Prostate gland (tissue), 2 donors: ENCODE data around the gene TACC2.

Source experiments
- POLR2A ChIP-seq: fragments of 450-650 bp; IDR thresholded peaks from one replicate; pipeline ENCODE4 v1.6.1; 2016; ENCODE audit warnings: antibody characterized with exemption, mild to moderate bottlenecking
- TF ChIP-seq, protein P1 (sequence below), 4 experiments: fragments of 200-600 bp in 2 of 4; fragments of 450-650 bp in 2 of 4; sonication (generic) in 2 of 4; IDR thresholded peaks; 1 replicate in 3 of 4; 2 replicates in 1 of 4; pipeline ENCODE4 v1.5.1; 2016 to 2019; ENCODE audit warnings: antibody characterized with exemption in 4 of 4, mild to moderate bottlenecking in 2 of 4, moderate library complexity in 2 of 4

DNA sequence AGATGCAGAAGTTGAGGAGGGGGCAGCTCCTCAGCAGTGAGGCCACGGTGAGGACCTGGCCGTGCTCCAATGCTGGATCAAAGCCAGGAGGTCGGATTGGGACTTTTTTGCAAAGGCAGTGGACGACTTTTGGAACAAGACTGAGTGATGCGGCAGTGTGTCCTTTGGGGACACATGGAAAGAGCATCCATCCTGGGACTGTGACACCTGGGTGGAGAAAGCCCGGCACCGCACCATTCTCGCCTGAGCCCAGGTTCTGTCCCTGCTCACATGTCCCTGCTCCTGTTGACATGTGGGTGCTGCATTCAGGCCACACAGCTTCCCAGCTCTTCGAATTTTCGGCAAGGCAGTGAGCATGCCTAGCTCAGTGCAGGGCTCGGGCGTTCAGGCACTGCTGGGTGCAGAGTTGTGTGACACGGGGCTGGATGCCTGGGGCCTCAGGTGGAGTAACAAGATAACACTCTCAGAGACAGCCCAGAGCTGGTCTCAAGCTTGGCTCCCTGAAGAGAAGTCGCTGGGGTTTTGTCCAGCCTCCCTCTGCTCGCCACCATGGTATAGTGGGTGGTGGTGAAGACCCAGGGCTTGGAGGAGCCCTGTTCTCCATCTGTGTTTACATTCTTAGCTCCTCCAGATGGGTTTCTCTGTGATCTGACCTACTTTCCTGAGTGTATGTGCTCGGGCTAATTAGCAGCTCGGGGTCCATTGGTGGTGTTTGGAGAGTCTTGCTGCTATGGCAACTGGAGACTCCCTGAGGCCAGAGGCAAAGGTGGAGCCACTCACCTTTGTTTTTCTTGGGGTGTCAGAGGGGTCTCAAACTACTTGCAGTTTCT is 170.4 kb downstream of the TACC2 start:
- TF ChIP-seq, protein P1, sequence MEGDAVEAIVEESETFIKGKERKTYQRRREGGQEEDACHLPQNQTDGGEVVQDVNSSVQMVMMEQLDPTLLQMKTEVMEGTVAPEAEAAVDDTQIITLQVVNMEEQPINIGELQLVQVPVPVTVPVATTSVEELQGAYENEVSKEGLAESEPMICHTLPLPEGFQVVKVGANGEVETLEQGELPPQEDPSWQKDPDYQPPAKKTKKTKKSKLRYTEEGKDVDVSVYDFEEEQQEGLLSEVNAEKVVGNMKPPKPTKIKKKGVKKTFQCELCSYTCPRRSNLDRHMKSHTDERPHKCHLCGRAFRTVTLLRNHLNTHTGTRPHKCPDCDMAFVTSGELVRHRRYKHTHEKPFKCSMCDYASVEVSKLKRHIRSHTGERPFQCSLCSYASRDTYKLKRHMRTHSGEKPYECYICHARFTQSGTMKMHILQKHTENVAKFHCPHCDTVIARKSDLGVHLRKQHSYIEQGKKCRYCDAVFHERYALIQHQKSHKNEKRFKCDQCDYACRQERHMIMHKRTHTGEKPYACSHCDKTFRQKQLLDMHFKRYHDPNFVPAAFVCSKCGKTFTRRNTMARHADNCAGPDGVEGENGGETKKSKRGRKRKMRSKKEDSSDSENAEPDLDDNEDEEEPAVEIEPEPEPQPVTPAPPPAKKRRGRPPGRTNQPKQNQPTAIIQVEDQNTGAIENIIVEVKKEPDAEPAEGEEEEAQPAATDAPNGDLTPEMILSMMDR (IDR thresholded peaks at IDR 0.05) = no peak
- TF ChIP-seq POLR2A = no peak
